K562 (cell line): ENCODE results near the gene RBM4B. TPM values are rescaled to one million over a fixed set of nuclear protein-coding genes. Genes with fewer than 3 reads are reported as not detected.
A peak's percentile ranks its signal among the peaks of the same experiment; 100 is the strongest.

Experiments used
- ATAC-seq: fragments of 200-7000 bp; cut with Tn5 transposase; 3 replicates; pipeline ENCODE4 v1.9.1; 2020; ENCODE audit warnings: moderate library complexity
- BruUV-seq: library from RNA; stranded (reverse); fragments of 400-500 nt; replicated peaks from 2 replicates; lab custom pipeline; 2021; lab: Mats Ljungman, UMichigan
- CTCF ChIA-PET: fragments of 300-600 bp; formaldehyde crosslinking; extraction: SDS; loops from one replicate; lab custom pipeline; 2021; ENCODE audit warnings: low intra/inter-chr PET ratio; lab: Yijun Ruan, JAX
- POLR2A ChIA-PET: fragments of 300-600, 350-650 bp; sonication (Branson Sonifier 250); formaldehyde crosslinking; extraction: SDS; loops from one replicate; lab custom pipeline; 2021; ENCODE audit warnings: antibody characterized with exemption, inconsistent platforms; lab: Yijun Ruan, JAX
- DNase-seq, 4 experiments: peaks; one replicate each; pipeline versions ENCODE4 v3.0.0 to v3.0.0-alpha.2; 2011 to 2018; ENCODE audit warnings: low spot score in 3 of 4, mixed read lengths in 3 of 4; ENCODE audit errors: extremely low read depth in 1 of 4
- FAIRE-seq: peaks from 2 replicates; lab custom pipeline; 2011; peaks lifted over from hg19 to GRCh38; lab: Jason Lieb, UNC
- H2AFZ ChIP-seq: 2 replicates; pipeline ENCODE4 v1.6.0; 2011; ENCODE audit warnings: low read depth, low read length, control low read depth, inconsistent platforms
- H3K27ac ChIP-seq: fragments of 200-600 bp; 3 replicates; pipeline ENCODE4 v1.8.0; 2011; ENCODE audit warnings: low read depth, mild to moderate bottlenecking, control low read depth, inconsistent platforms, low read length, moderate library complexity, mixed read lengths; ENCODE audit errors: extremely low read depth
- H3K27me3 ChIP-seq, 2 experiments: fragments of 300-600 bp in 1 of 2; 2 replicates in 1 of 2; 3 replicates in 1 of 2; pipeline versions ENCODE4 v1.6.0 to v1.8.0; 2011; ENCODE audit warnings: inconsistent platforms in 2 of 2, low read length in 2 of 2, mild to moderate bottlenecking in 1 of 2, mixed read lengths in 1 of 2, moderate library complexity in 1 of 2; ENCODE audit not compliant: control insufficient read depth in 2 of 2, insufficient read depth in 2 of 2
- H3K36me3 ChIP-seq: fragments of 300-600 bp; 3 replicates; pipeline ENCODE4 v1.8.0; 2011; ENCODE audit warnings: mild to moderate bottlenecking, low read length, inconsistent platforms; ENCODE audit not compliant: control insufficient read depth, insufficient read depth
- H3K4me1 ChIP-seq, 2 experiments: fragments of 200-600 bp in 1 of 2; replicated peaks in 1 of 2; 2 replicates in 1 of 2; 3 replicates in 1 of 2; pipeline versions ENCODE4 v1.5.1 to v1.8.0; 2011; ENCODE audit warnings: inconsistent platforms in 2 of 2, low read length in 2 of 2, mild to moderate bottlenecking in 1 of 2, mixed read lengths in 1 of 2, moderate library complexity in 1 of 2; ENCODE audit not compliant: control insufficient read depth in 2 of 2, insufficient read depth in 2 of 2
- H3K4me2 ChIP-seq: 2 replicates; pipeline ENCODE4 v1.6.1; 2011; ENCODE audit warnings: low read length, control low read depth, inconsistent platforms, mixed read lengths; ENCODE audit not compliant: insufficient read depth
- H3K4me3 ChIP-seq: fragments of 200-600 bp; sonication (generic), shearing (Covaris generic); 2 replicates; pipeline ENCODE4 v1.5.1; 2016; ENCODE audit warnings: control low read depth, inconsistent platforms
- H3K79me2 ChIP-seq: fragments of 200-600 bp; 3 replicates; pipeline ENCODE4 v1.8.0; 2011; ENCODE audit warnings: low read length, inconsistent platforms; ENCODE audit not compliant: control insufficient read depth, insufficient read depth
- H3K9ac ChIP-seq, 2 experiments: 2 replicates each; pipeline versions ENCODE4 v1.6.0 to v1.6.1; 2011; ENCODE audit warnings: low read depth in 2 of 2, low read length in 2 of 2, control low read depth in 1 of 2, inconsistent platforms in 1 of 2, mild to moderate bottlenecking in 1 of 2, mixed read lengths in 1 of 2; ENCODE audit not compliant: insufficient read depth in 1 of 2
- H3K9me1 ChIP-seq: one replicate; pipeline ENCODE4 v1.6.0; 2011; ENCODE audit warnings: inconsistent platforms, mild to moderate bottlenecking, low read length, moderate library complexity; ENCODE audit not compliant: control insufficient read depth, insufficient read depth
- H3K9me3 ChIP-seq: replicated peaks from 2 replicates; pipeline ENCODE4 v1.5.1; 2011; ENCODE audit warnings: low read depth, low read length, inconsistent platforms; ENCODE audit not compliant: control insufficient read depth, insufficient read depth
- H4K20me1 ChIP-seq: replicated peaks from 2 replicates; pipeline ENCODE4 v1.6.1; 2011; ENCODE audit warnings: low read length, inconsistent platforms, mixed read lengths; ENCODE audit not compliant: control insufficient read depth, insufficient read depth
- EGR1 ChIP-seq: fragments of 450-650 bp; conservative IDR thresholded peaks from 2 replicates; pipeline ENCODE4 v1.6.1; 2017; ENCODE audit warnings: mild to moderate bottlenecking
- RFX1 ChIP-seq: fragments of 450-650 bp; IDR thresholded peaks from 2 replicates; pipeline ENCODE4 v1.6.1; 2016; ENCODE audit warnings: mild to moderate bottlenecking, moderate library complexity
- TCFL5 ChIP-seq: fragments of 250-450 bp; sonication (Bioruptor Pico); conservative IDR thresholded peaks from 2 replicates; pipeline ENCODE4 v1.6.1; 2021; ENCODE audit warnings: mild to moderate bottlenecking, moderate library complexity, matching md5 sums
- ZNF561 ChIP-seq: fragments of 450-650 bp; formaldehyde crosslinking; conservative IDR thresholded peaks from 2 replicates; pipeline ENCODE4 v1.4.0; 2020; ENCODE audit warnings: mild to moderate bottlenecking, moderate library complexity
- WGBS: fragments of 100-300 bp; shearing (Covaris generic); methylation state at CpG from one replicate; pipeline ENCODE4 v1.1.6; 2016; ENCODE audit warnings: low coverage, mixed read lengths; ENCODE audit not compliant: insufficient coverage; ENCODE audit errors: missing lambda C conversion rate; 5-methylcytosine and 5-hydroxymethylcytosine counted together
- in situ Hi-C: fragments of 300-500 bp; cut with MboI; formaldehyde crosslinking; loops from 4 replicates; pipeline ENCODE4 v1.15.0; 2018; ENCODE audit warnings: inconsistent platforms, mixed read lengths
- intact Hi-C: fragments of 100-400 bp; cut with micrococcal nuclease; formaldehyde crosslinking; loops from 2 replicates; pipeline ENCODE4 v1.14.2; 2022
- polyA plus RNA-seq, 8 experiments: library from polyadenylated mRNA; depleted of rRNA in 4 of 8; stranded (reverse) in 5 of 8; unstranded in 3 of 8; fragments of >200 nt; fragmentation: Nextera tagmentation in 2 of 8; fragmentation: Illumina TruSeq in 1 of 8; extraction: Ambion mirVana in 2 of 8; extraction: Trizol in 1 of 8; gene quantifications; 2 replicates each; pipeline versions ENCODE4 v1.2.1 to v1.2.3, GENCODE V29; 2011 to 2014; ENCODE audit warnings: inconsistent platforms in 1 of 8, missing spikeins in 1 of 8
- total RNA-seq, 7 experiments: library from RNA; depleted of rRNA in 6 of 7; stranded (reverse); fragments of >200 nt in 6 of 7; fragmentation: Illumina TruSeq in 2 of 7; extraction: Trizol in 2 of 7; gene quantifications; 2 replicates each; pipeline versions ENCODE4 v1.2.1 to v1.2.3, GENCODE V29; 2011 to 2021; ENCODE audit warnings: low replicate concordance in 1 of 7
- TF ChIP-seq, protein P1 (sequence below): fragments of 450-650 bp; formaldehyde crosslinking; IDR thresholded peaks from 2 replicates; pipeline ENCODE4 v1.4.0; 2022; ENCODE audit warnings: missing genetic modification characterization
- TF ChIP-seq, protein P2 (sequence below): fragments of 450-650 bp; formaldehyde crosslinking; IDR thresholded peaks from 2 replicates; pipeline ENCODE4 v1.4.0; 2022; ENCODE audit warnings: missing genetic modification characterization

Gene RBM4B
- total and polyA plus RNA-seq, 9 of the 15 experiments (the other 6 are each of a cell fraction or from before 2014, with no cell fraction given): 14.6 to 39.9 (median 23.3) TPM

DNA sequence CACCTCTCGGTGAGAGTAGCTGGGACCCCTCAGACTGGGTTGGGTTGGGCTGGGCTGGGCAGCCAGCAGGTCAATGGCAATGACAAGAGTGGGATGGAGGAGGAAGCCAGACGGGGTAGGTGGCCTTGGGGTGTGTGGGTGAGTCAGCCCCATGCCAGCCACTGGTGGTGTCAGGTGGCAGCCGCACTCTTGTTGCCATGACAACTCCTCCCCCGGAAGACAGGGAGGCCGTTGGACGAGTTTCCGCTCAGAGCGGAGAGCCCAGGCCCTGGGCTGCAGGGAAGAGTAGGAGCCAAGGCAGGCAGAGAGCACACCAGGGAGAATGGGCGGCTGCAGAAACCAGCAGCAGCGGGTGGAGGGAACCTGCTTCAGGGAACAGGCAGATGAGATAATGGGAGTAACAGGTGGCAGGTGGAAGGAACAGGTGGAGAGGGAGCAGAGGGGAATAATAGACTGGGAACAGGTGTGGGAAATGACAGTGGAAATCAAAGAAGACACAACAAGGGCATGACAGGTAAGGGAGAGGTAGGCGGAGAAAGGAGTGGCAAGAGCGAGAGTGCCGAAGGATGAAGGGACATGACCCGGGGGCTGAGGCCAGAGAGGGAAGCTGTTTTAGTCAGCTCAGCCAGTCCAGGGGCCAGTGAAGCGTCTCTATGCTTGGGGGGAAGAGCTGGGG lies 42.7 kb upstream of the RBM4B start:
- no TSS peak for BruUV-seq
- no peak overlapping the region for H2AFZ ChIP-seq
- no peaks in the 10 kb centered on the region for H3K9me3 ChIP-seq
- 0 out of 4 replicates have a peak overlapping the region, but pooled peaks of 1 of the 2 experiments have one; percentile 14 for H3K9ac ChIP-seq
- H3K4me1 ChIP-seq: peaks cover 6 to 28% of the 10 kb centered on the region in 2 experiments; a peak in 4 of 5 replicates
- no peaks in the 10 kb centered on the region for H3K27me3 ChIP-seq
- no peak for TF ChIP-seq ZNF561
- TF ChIP-seq, protein P1, sequence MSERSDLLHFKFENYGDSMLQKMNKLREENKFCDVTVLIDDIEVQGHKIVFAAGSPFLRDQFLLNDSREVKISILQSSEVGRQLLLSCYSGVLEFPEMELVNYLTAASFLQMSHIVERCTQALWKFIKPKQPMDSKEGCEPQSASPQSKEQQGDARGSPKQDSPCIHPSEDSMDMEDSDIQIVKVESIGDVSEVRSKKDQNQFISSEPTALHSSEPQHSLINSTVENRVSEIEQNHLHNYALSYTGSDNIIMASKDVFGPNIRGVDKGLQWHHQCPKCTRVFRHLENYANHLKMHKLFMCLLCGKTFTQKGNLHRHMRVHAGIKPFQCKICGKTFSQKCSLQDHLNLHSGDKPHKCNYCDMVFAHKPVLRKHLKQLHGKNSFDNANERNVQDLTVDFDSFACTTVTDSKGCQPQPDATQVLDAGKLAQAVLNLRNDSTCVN (CRISPR knock-in tag): 0 out of 2 replicates have a peak, but pooled peaks have one; percentile 25
- peak; percentile 81 for TF ChIP-seq RFX1
- TF ChIP-seq, protein P2, sequence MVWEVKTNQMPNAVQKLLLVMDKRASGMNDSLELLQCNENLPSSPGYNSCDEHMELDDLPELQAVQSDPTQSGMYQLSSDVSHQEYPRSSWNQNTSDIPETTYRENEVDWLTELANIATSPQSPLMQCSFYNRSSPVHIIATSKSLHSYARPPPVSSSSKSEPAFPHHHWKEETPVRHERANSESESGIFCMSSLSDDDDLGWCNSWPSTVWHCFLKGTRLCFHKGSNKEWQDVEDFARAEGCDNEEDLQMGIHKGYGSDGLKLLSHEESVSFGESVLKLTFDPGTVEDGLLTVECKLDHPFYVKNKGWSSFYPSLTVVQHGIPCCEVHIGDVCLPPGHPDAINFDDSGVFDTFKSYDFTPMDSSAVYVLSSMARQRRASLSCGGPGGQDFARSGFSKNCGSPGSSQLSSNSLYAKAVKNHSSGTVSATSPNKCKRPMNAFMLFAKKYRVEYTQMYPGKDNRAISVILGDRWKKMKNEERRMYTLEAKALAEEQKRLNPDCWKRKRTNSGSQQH (CRISPR knock-in tag): no peak
- no peak for TF ChIP-seq TCFL5
- TF ChIP-seq EGR1: peak; percentile 39
- no peak overlapping the region for H3K4me3 ChIP-seq
- DNase-seq: peak in 2 of 4 experiments; percentile 42 to 45
- in situ Hi-C loops (no loop called here), intact Hi-C loops (no loop called here)
- H4K20me1 ChIP-seq: no peaks in the 10 kb centered on the region
- CTCF ChIA-PET: no interaction called here
- H3K27ac ChIP-seq: no peak overlapping the region
- POLR2A ChIA-PET: interaction anchor here (0.7 to 1.5 kb wide), 3 partner anchors 20 to 124 kb away, joined by 3 read pairs; no protein-coding TSS in a partner anchor
- no peak overlapping the region for H3K4me2 ChIP-seq
- no peaks in the 10 kb centered on the region for H3K9me1 ChIP-seq
- no peaks in the 10 kb centered on the region; the same call in 2 of the 3 replicates for H3K79me2 ChIP-seq
- ATAC-seq: no peak
- WGBS: 85% methylated on average over 15 of the region's 15 CpGs
- peaks cover 33% of the 10 kb centered on the region; the same call in 2 of the 3 replicates for H3K36me3 ChIP-seq
- FAIRE-seq: no peak
